A172 (cell line): ENCODE results near the gene GGT1. TPM values are rescaled to one million over a fixed set of nuclear protein-coding genes. Genes with fewer than 3 reads are reported as not detected.

Experiments used
- DNase-seq: peaks from one replicate; pipeline ENCODE4 v3.0.0-alpha.2; 2015; ENCODE audit warnings: low spot score
- total RNA-seq: library from RNA; depleted of rRNA; stranded (reverse); fragments of >200 nt; shearing (Covaris generic); gene quantifications from 2 replicates; pipeline ENCODE4 v1.2.3, GENCODE V29; 2014; rRNA removed

GGT1 gene
- total RNA-seq = 30.0 and 43.8 TPM in 2 replicates

GRCh38 chr22:24602847-24603769, at the start of gene GGT1:
Gene GGT1 (plus strand): TSS chr22:24603193. CDS start chr22:24611082, 7,889 bp downstream.
- DNase-seq = peak; percentile 50

- DNase-seq = no peak
Measured at GRCh38 chr22:24553597-24554312, 49.2 kb upstream of the GGT1 start.

GRCh38 chr22:24554313-24555164, 48.5 kb upstream of the GGT1 start, which contains the start of gene GUCD1:
Gene GUCD1 (minus strand): TSS chr22:24555138. CDS start chr22:24554991, 147 bp downstream.
- no peak for DNase-seq

- peak; percentile 89 for DNase-seq
Measured at GRCh38 chr22:24555165-24556039, 47.6 kb upstream of the GGT1 start, which contains the start of gene SNRPD3. Gene SNRPD3 (plus strand): TSS chr22:24555999. CDS start chr22:24557675, 1,676 bp downstream.

GRCh38 chr22:24559471-24559870, 43.5 kb upstream of the GGT1 start:
- DNase-seq = no peak

GRCh38 chr22:24563246-24563645, 39.7 kb upstream of the GGT1 start:
- DNase-seq = no peak

- DNase-seq = no peak
Measured at GRCh38 chr22:24564376-24565058, 38.5 kb upstream of the GGT1 start.

GRCh38 chr22:24565077-24565476, 37.9 kb upstream of the GGT1 start:
- no peak for DNase-seq

- DNase-seq = no peak
Measured at GRCh38 chr22:24566899-24567511, 36.0 kb upstream of the GGT1 start.

- no peak for DNase-seq
Measured at GRCh38 chr22:24567668-24568067, 35.3 kb upstream of the GGT1 start.

GRCh38 chr22:24571266-24571665, 31.7 kb upstream of the GGT1 start:
- DNase-seq = no peak

- no peak for DNase-seq
Measured at GRCh38 chr22:24576778-24577177, 26.2 kb upstream of the GGT1 start.

GRCh38 chr22:24578355-24579257, 24.4 kb upstream of the GGT1 start:
- DNase-seq = no peak

- no peak for DNase-seq
Measured at GRCh38 chr22:24579258-24579601, 23.8 kb upstream of the GGT1 start.

GRCh38 chr22:24580276-24580675, 22.7 kb upstream of the GGT1 start:
- peak; percentile 23 for DNase-seq

- DNase-seq = no peak
Measured at GRCh38 chr22:24582056-24582814, 20.8 kb upstream of the GGT1 start.

- DNase-seq = peak; percentile 23
Measured at GRCh38 chr22:24583221-24584165, 19.5 kb upstream of the GGT1 start.
